Karpas-422 (cell line): ENCODE data around the gene DHCR7. TPM values are rescaled to one million over a fixed set of nuclear protein-coding genes. Genes with fewer than 3 reads are reported as not detected.

Experiments
- DNase-seq: peaks from one replicate; pipeline ENCODE4 v3.0.0-alpha.2; 2015
- H2AFZ ChIP-seq: fragments of 200-600 bp; sonication (generic); 2 replicates; pipeline ENCODE4 v1.6.1; 2014; ENCODE audit warnings: antibody characterized with exemption, low read length, mixed read lengths
- H3K27ac ChIP-seq: fragments of 200-600 bp; sonication (generic); 2 replicates; pipeline ENCODE4 v1.5.1; 2014; ENCODE audit warnings: mild to moderate bottlenecking, low read length, moderate library complexity
- H3K27me3 ChIP-seq: fragments of 200-600 bp; sonication (generic); 2 replicates; pipeline ENCODE4 v1.6.1; 2014; ENCODE audit warnings: low read length, mixed read lengths
- H3K36me3 ChIP-seq: fragments of 200-600 bp; sonication (generic); 2 replicates; pipeline ENCODE4 v1.6.1; 2014; ENCODE audit warnings: low read length, mixed read lengths; ENCODE audit not compliant: insufficient read depth
- H3K4me1 ChIP-seq: fragments of 200-600 bp; sonication (generic); 2 replicates; pipeline ENCODE4 v1.6.1; 2014; ENCODE audit warnings: mild to moderate bottlenecking, low read length, mixed read lengths
- H3K4me2 ChIP-seq: fragments of 200-600 bp; sonication (generic); 2 replicates; pipeline ENCODE4 v1.6.1; 2014; ENCODE audit warnings: low read length, low read depth, mild to moderate bottlenecking; ENCODE audit not compliant: poor library complexity, severe bottlenecking
- H3K4me3 ChIP-seq: fragments of 200-600 bp; sonication (generic); 2 replicates; pipeline ENCODE4 v1.5.1; 2014; ENCODE audit warnings: mild to moderate bottlenecking, antibody characterized with exemption, low read length, mixed read lengths
- H3K79me2 ChIP-seq: fragments of 200-600 bp; sonication (generic); 2 replicates; pipeline ENCODE4 v1.6.1; 2014; ENCODE audit warnings: mild to moderate bottlenecking, low read length, mixed read lengths
- H3K9ac ChIP-seq: fragments of 200-600 bp; sonication (generic); 2 replicates; pipeline ENCODE4 v1.6.0; 2014; ENCODE audit warnings: low read length
- H3K9me2 ChIP-seq: fragments of 200-600 bp; sonication (generic), shearing (Covaris generic); replicated peaks from 2 replicates; pipeline ENCODE4 v1.6.0; 2014; ENCODE audit warnings: mild to moderate bottlenecking, low read length, moderate library complexity; ENCODE audit not compliant: insufficient read depth
- H3K9me3 ChIP-seq: fragments of 300-700, 200-600 bp; sonication (generic); 2 replicates; pipeline ENCODE4 v1.6.1; 2014; ENCODE audit warnings: low read length, mixed read lengths
- H4K20me1 ChIP-seq: fragments of 200-600 bp; sonication (generic); 2 replicates; pipeline ENCODE4 v1.6.1; 2014; ENCODE audit warnings: mild to moderate bottlenecking, antibody characterized with exemption, low read length, low read depth; ENCODE audit not compliant: insufficient read depth
- total RNA-seq: library from RNA; depleted of rRNA; stranded (reverse); fragments of >200 nt; shearing (Covaris generic); gene quantifications from 2 replicates; pipeline ENCODE4 v1.2.3, GENCODE V29; 2014; ENCODE audit warnings: low replicate concordance

DHCR7 gene
- total RNA-seq, 1 experiment from 2014 or later: 65.3 TPM

DNA sequence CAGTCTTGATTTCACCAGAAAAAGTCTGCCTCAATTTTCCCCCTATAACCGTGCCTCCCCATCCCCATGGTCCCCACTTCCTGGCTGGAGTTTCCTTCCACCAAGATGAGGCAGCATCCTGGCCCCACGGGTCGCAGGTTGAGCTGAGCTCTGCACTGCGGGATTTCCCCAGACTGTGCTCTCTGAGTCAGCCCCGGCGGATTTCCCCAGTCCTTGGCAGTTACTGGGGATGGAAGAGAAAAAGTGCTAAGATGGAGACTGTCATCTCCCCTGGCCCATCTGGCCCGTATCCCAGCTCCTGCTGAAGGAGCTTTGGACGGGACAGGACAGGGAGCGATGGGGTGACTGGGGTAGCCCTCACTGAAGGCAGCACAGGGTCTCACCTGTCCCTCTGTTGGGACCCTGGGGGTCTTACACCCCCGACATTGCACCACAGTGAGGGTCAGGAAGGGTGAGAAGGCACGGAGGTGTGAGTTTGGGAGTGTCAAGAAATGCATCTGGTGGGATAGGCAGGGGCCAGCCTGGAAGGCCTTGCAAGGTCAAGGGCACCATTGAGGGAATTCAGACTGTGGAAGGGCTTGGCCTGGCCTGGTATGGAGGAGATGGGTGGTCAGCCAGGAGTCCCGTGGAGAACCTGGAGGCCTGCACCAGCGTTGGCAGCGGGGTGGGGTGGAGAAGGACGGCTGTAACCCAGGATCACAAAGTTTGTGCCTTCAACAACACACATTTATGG, 41.3 kb upstream of the DHCR7 start:
- Histone ChIP-seq H3K4me1 (no peaks in the 10 kb centered on the region), H4K20me1 (no peaks in the 10 kb centered on the region), H3K9me3 (no peaks in the 10 kb centered on the region), H3K9ac (no peak overlapping the region), H3K4me3 (no peak overlapping the region), H3K27me3 (no peaks in the 10 kb centered on the region), H3K27ac (no peak overlapping the region), H3K9me2 (no peaks in the 10 kb centered on the region), H3K36me3 (0 out of 2 replicates have a peak, but pooled peaks cover 2% of the 10 kb centered on the region), H3K79me2 (no peaks in the 10 kb centered on the region), H3K4me2 (no peak overlapping the region), H2AFZ (no peak overlapping the region)
- no peak for DNase-seq

DNA sequence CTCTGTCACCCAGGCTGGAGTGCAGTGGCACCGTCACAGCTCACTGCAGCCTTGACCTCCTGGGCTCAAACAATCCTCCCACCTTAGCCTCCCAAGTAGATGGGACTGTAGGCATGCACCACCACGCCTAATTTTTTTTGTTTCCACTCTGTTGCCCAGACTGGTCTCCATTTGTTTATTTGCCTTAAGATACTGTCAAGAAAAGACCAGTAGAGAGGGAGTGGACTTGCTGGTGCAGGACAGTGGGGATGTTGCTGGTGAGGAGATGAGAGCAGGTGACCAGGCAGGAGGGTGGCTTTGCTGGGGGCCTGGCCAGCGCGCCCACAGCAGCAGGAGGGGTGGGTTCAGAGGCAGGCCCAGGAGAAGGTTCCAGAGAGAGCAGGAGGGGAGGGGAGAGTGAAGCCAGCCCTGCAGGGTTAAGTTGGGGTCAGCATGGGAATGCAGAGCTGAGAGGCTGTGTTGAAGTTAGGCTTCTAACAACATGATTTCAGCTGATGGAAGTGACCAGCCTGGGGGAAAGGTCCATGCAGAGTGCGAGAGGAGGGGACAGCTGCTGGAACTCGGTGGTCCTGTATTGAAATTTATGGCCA, 40.6 kb upstream of the DHCR7 start:
- no peak overlapping the region for H3K9ac ChIP-seq
- no peaks in the 10 kb centered on the region for H3K9me3 ChIP-seq
- no peak overlapping the region for H3K27ac ChIP-seq
- H3K9me2 ChIP-seq: no peaks in the 10 kb centered on the region
- no peak overlapping the region for H3K4me2 ChIP-seq
- H3K27me3 ChIP-seq: no peaks in the 10 kb centered on the region
- no peak for DNase-seq
- no peak overlapping the region for H2AFZ ChIP-seq
- no peak overlapping the region for H3K4me3 ChIP-seq
- no peaks in the 10 kb centered on the region for H4K20me1 ChIP-seq
- H3K4me1 ChIP-seq: no peaks in the 10 kb centered on the region
- no peaks in the 10 kb centered on the region for H3K79me2 ChIP-seq
- H3K36me3 ChIP-seq: peaks cover 2% of the 10 kb centered on the region; the same call in 1 of the 2 replicates

DNA sequence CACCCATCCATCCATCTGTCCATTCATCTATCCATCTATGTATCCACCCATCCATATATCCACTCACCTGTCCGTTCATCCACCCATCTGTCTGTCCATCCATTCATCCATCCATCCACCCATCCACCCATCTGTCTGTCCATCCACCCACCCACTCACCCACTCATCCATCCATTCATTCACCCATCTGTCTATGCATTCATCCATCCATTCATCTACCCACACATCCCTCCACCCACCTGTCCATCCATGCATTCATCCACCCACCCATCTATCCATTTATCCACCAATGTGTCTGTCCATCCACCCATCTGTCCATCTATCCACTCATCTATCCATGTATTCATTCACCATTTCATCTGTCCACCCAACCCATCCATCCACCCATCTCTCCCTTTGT, 38.1 kb upstream of the DHCR7 start:
- Histone ChIP-seq H3K9me3 (no peaks in the 10 kb centered on the region), H3K36me3 (peaks cover 14% of the 10 kb centered on the region), H3K4me3 (no peak overlapping the region), H3K9ac (no peak overlapping the region), H3K79me2 (no peaks in the 10 kb centered on the region), H4K20me1 (no peaks in the 10 kb centered on the region), H3K9me2 (no peaks in the 10 kb centered on the region), H3K4me2 (no peak overlapping the region), H2AFZ (no peak overlapping the region), H3K27ac (no peak overlapping the region), H3K27me3 (no peaks in the 10 kb centered on the region), H3K4me1 (no peaks in the 10 kb centered on the region)
- no peak for DNase-seq

DNA sequence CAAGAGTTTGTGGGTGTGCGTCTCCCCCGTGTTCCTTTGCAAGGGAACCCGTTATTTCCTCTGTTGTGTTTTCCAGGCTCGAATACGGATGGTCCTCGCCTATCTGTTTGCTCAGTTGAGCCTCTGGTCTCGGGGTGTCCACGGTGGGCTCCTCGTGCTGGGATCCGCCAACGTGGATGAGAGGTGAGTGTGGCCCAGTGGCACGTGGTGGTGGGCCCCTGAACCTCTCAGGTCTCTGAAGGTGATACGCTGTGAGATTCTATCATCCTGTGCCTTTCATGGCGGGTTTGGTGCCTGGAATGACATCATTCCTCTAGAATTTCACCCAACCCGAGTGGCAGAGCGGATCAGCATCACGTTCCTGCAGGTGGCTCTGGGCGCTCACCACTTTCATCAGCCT, 37.3 kb upstream of the DHCR7 start:
- peaks cover 14% of the 10 kb centered on the region for H3K36me3 ChIP-seq
- H3K4me2 ChIP-seq: no peak overlapping the region
- no peaks in the 10 kb centered on the region for H3K9me3 ChIP-seq
- no peaks in the 10 kb centered on the region for H4K20me1 ChIP-seq
- no peak for DNase-seq
- no peaks in the 10 kb centered on the region for H3K79me2 ChIP-seq
- H3K27me3 ChIP-seq: no peaks in the 10 kb centered on the region
- H3K9me2 ChIP-seq: no peaks in the 10 kb centered on the region
- H3K4me1 ChIP-seq: no peaks in the 10 kb centered on the region
- H3K9ac ChIP-seq: no peak overlapping the region
- H3K4me3 ChIP-seq: no peak overlapping the region
- no peak overlapping the region for H3K27ac ChIP-seq
- H2AFZ ChIP-seq: no peak overlapping the region

DNA sequence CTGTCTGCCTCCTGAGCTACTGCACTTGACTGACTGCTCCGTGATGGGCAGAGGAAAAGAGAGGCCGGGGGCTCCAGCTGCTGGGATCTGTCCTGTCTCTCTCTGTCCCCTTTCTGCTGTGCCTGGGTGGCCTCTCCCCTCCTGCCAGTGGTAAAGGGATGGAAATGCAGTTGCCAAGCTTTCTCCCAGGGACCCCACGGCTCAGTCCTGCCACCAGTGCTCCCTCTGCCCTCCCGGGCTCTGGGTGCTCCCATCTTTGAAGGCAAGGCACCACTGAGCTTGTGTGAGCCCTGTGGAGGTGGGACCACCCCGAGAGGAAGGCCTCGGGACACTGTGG, 36.8 kb upstream of the DHCR7 start:
- no peak overlapping the region for H3K9ac ChIP-seq
- no peak overlapping the region for H3K4me3 ChIP-seq
- DNase-seq: no peak
- no peaks in the 10 kb centered on the region for H3K9me2 ChIP-seq
- H3K4me1 ChIP-seq: no peaks in the 10 kb centered on the region
- H3K27me3 ChIP-seq: no peaks in the 10 kb centered on the region
- H2AFZ ChIP-seq: no peak overlapping the region
- H3K27ac ChIP-seq: no peak overlapping the region
- H3K4me2 ChIP-seq: no peak overlapping the region
- no peaks in the 10 kb centered on the region for H3K9me3 ChIP-seq
- no peaks in the 10 kb centered on the region for H3K79me2 ChIP-seq
- peaks cover 14% of the 10 kb centered on the region for H3K36me3 ChIP-seq
- H4K20me1 ChIP-seq: no peaks in the 10 kb centered on the region

DNA sequence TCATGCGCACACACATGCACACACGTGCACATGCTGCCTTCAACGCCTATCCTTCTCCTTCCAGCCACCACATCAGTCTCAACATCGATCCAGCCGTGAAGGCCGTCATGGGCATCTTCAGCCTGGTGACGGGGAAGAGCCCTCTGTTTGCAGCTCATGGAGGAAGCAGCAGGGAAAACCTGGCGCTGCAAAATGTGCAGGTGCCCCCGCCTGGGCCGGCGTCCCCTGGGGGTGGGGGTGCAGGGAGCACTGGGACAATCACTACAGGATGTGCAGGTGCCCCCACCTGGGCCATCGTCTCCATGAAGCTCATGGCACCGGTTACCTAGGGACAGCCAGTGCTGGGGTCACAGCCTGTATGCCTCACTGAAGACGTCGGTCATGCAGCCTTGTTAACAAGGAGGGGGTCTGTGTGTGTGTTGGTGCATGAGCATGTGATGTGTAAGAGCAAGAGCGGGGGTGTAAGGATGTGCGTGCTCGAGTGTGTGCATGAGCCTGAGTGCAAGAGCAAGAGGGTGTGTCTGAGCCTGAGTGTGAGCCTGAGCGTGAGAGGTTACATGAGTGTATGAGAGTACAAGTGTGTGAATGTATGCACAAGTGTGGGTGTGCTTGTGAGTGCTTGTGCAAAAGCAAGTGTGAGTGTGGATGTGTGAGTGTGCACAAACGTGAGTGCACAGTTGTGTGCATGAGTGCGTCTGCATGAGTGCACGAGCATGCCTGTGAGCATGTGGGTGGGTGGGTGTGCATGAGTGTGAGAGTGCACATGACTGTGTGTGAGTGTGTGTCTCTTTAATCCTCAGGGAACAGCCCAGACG, 36.3 kb upstream of the DHCR7 start:
- Histone ChIP-seq H3K27me3 (no peaks in the 10 kb centered on the region), H3K9me2 (no peaks in the 10 kb centered on the region), H3K27ac (no peak overlapping the region), H3K9ac (no peak overlapping the region), H3K4me3 (no peak overlapping the region), H3K36me3 (peaks cover 14% of the 10 kb centered on the region), H3K4me1 (no peaks in the 10 kb centered on the region), H3K79me2 (no peaks in the 10 kb centered on the region), H4K20me1 (no peaks in the 10 kb centered on the region), H2AFZ (no peak overlapping the region), H3K4me2 (no peak overlapping the region), H3K9me3 (no peaks in the 10 kb centered on the region)
- DNase-seq: no peak

DNA sequence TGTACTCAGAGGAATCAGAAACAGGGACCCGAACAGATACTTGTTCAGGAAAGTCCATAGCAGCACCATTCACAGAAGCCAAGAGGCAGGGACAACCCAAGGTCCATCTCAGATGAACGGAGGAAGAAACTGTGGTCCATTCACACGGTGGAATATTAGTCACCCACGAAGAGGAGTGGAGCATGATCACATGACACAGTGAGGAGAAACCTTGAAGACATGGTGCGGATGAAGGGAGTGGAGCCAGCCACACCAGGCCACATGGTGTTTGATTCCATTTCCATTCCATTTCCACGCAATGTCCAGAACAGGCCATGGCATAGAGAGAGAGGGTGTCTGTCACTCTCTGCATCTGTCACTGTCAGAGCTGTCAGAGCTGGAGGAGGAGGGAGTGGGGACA, 35.5 kb upstream of the DHCR7 start:
- Histone ChIP-seq H3K27ac (no peak overlapping the region), H3K4me3 (no peak overlapping the region)
- no peak for DNase-seq

DNA sequence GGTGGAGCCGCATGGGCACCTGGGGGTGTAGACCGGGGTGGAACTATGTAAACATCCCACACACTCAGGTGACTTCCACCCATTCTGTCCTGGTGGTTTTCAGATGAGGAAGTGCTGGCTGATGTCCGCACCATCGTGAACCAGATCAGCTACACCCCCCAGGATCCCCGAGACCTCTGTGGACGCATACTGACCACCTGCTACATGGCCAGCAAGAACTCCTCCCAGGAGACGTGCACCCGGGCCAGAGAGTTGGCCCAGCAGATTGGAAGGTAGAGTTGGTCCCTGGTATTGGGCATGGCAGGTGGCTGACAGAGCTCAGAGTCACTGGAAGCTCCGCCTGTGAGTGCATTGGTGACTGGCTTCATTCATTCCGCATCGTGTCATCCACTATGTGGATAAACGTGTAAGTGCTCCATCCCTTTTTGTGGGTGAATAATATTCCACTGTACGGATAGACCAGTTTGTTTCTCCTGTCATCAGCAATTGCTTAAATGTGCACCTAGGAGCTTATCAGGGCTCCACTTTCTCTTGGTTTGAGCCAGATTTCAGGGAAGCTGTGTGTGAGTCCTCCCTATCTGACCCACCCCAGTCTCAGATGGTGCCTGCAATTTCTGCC, 34.7 kb upstream of the DHCR7 start:
- Histone ChIP-seq H3K9me3 (no peaks in the 10 kb centered on the region), H3K27me3 (no peaks in the 10 kb centered on the region), H3K9ac (no peak overlapping the region), H2AFZ (no peak overlapping the region), H4K20me1 (no peaks in the 10 kb centered on the region), H3K4me1 (no peaks in the 10 kb centered on the region), H3K4me2 (no peak overlapping the region), H3K9me2 (no peaks in the 10 kb centered on the region), H3K36me3 (peaks cover 14% of the 10 kb centered on the region), H3K79me2 (no peaks in the 10 kb centered on the region), H3K4me3 (no peak overlapping the region), H3K27ac (no peak overlapping the region)
- no peak for DNase-seq

More for the DNA sequence above, 35.5 kb upstream of the DHCR7 start:
- Histone ChIP-seq H3K9me3 (no peaks in the 10 kb centered on the region), H3K27me3 (no peaks in the 10 kb centered on the region), H3K79me2 (no peaks in the 10 kb centered on the region), H4K20me1 (no peaks in the 10 kb centered on the region), H3K36me3 (peaks cover 14% of the 10 kb centered on the region), H3K9ac (no peak overlapping the region), H3K4me1 (no peaks in the 10 kb centered on the region), H2AFZ (no peak overlapping the region), H3K9me2 (no peaks in the 10 kb centered on the region), H3K4me2 (no peak overlapping the region)
